Measurements from ENCODE around the gene ATP10B.

GRCh38 chr5:160629003-160629402 is 223.0 kb downstream of the ATP10B start:
- TF ChIP-seq YY1 (tag by site-specific recombination; IDR thresholded peaks at IDR 0.05), result no peak
- TF ChIP-seq, protein P1, sequence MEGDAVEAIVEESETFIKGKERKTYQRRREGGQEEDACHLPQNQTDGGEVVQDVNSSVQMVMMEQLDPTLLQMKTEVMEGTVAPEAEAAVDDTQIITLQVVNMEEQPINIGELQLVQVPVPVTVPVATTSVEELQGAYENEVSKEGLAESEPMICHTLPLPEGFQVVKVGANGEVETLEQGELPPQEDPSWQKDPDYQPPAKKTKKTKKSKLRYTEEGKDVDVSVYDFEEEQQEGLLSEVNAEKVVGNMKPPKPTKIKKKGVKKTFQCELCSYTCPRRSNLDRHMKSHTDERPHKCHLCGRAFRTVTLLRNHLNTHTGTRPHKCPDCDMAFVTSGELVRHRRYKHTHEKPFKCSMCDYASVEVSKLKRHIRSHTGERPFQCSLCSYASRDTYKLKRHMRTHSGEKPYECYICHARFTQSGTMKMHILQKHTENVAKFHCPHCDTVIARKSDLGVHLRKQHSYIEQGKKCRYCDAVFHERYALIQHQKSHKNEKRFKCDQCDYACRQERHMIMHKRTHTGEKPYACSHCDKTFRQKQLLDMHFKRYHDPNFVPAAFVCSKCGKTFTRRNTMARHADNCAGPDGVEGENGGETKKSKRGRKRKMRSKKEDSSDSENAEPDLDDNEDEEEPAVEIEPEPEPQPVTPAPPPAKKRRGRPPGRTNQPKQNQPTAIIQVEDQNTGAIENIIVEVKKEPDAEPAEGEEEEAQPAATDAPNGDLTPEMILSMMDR (tag by site-specific recombination; IDR thresholded peaks at IDR 0.05), result no peak
- TF ChIP-seq ZSCAN23 (tag by site-specific recombination; IDR thresholded peaks at IDR 0.05), result no peak
- TF ChIP-seq ZNF133 (tag by site-specific recombination; IDR thresholded peaks at IDR 0.05), result no peak
- TF ChIP-seq ZNF580 (tag by site-specific recombination; IDR thresholded peaks at IDR 0.05), result no peak
- no peak for TF ChIP-seq ZNF311 (tag by site-specific recombination; IDR thresholded peaks at IDR 0.05; ENCODE audit: borderline replicate concordance)
- TF ChIP-seq SP7 (tag by site-specific recombination; IDR thresholded peaks at IDR 0.05), result no peak
- TF ChIP-seq ZBTB8A (tag by site-specific recombination; IDR thresholded peaks at IDR 0.05), result no peak

Measured in HEK293 (cell line).